ENCODE results near the gene UNC5A. TPM values are rescaled to one million over a fixed set of nuclear protein-coding genes. Genes with fewer than 3 reads are reported as not detected.

Gene UNC5A
- total RNA-seq, 1 experiment from 2014 or later: 2.9 TPM

DNA sequence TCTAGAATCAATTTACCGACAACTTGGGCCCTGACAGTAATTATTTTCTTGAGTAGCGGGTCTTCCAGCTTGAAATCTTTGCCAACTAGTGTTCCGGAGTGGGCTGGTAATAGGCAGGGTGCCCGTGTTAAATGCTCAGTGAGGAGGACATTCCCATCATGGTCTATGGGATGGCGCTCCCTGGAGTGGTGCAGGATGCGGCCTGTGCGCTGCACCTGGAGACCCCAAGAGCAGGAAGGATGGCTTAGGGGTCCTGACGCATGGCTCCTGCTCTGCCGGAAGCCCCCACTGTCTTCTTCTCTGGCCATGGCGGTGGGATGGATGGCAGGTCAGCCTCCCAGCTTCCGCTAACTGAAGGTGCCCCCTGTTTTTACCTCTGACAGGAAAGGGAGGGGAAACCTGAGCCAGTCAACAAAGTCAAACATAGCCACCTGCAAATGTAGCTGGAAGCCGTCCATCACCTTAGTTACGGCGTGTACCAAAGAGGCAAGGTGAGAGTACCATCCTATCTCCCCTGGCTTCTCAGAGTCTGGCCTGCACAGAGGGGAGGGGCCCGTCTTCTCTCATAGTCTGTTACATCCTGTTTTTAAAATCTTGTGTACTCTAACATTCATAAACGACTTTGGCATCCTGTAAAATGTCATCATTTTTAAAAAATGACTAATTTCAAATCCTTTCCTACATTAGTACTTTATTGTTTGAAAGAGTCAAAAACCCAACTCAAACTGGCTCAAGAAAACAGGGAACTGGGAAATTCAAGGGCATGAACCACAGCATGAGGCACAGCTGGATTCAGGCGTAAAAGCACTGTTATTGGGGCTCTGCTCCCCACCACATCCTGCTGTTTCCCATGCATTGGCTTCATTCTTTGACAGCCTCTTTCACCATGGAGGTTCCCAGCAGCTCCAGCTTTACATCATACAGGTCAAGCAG is 28.5 kb upstream of the UNC5A start:
- DNase-seq (ENCODE audit: low spot score): peak; percentile 54

GRCh38 chr5:176784218-176785165 is 25.9 kb upstream of the UNC5A start:
- DNase-seq (ENCODE audit: low spot score): peak; percentile 98

DNA sequence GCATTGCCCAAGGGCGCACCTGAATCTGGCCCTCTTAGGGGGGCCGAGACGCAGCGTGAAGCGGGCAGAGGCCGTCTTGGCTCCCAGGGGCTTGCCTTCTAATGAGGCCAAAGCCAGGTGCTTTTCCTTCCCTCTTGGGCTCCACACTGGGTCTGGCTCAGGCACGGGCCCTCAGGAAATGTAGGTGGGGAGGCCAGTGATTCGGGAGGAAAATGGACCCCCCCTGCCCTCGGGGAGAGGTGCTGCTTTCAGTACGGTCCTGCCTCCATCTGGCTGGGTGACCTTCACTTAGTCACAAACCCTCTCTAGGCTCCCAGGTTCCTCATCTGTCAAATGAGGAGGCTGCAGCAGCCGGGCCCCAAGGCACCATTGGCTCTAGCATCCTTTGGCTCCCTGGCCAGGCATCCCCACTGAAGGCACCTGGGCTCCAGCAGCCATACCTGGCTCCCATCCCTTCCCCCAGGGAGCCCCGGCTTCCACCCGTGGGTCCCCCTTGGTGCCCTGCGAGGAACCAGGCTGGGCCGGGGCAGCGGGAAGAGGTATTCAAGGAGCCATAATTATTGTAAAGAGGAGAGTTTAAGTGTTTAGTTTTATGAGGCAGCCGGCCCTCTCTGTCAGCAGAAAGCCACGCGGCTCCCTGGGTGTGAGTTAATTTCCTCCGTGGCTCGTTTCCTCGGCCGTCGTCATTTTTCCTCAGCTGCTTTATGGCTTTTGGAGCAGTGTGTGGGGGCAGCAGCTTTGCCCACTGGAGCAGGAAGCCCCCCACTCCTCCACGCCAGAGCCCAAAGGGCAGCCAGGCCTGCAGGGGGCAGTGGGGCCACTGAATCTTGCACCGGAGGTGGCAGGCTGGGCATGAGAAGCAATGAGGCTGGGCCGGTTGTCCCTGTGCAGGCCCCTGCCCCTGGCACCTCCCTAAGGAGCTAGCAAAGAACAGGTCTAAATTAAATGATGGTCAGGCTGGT is 24.9 kb upstream of the UNC5A start:
- DNase-seq (ENCODE audit: low spot score): no peak

DNA sequence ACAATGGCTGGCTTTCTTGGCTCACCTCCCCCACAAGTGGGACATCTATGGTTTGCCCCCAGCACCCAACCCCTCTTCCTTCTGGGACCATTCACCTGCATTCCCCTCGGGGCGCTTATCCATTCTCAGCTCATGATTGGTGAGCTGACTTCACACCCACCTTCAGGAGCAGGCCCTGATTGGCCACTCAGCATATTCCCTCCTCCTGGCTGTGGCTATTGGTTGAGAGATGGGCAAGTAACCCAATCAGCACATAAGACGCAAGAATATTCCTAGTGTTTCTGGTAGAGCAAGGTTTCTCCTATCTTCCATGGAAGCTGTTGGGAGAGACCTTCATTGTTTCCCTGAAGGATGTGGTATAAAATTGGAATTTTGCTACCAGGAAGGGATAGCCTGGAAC is 22.7 kb upstream of the UNC5A start:
- DNase-seq (ENCODE audit: low spot score): no peak

DNA sequence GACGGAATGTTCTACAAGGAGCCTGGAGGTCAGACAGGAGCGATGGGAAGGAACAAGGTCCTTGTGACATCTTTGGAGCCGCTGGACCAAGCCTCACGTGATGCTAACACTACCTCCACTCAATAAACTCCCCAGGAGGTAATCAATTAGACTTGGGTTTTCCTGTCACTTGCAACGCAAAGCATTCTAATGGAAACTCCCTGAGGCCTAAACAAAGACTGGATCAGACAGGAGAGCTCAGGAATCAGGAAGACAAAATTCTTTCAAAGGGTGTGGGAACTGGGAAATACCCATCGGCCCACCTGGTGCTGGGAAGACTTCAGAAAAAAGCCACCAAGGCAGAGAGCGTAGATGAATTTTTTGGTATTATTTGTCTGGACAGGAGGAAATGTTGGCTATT is 22.3 kb upstream of the UNC5A start:
- no peak for DNase-seq (ENCODE audit: low spot score)

DNA sequence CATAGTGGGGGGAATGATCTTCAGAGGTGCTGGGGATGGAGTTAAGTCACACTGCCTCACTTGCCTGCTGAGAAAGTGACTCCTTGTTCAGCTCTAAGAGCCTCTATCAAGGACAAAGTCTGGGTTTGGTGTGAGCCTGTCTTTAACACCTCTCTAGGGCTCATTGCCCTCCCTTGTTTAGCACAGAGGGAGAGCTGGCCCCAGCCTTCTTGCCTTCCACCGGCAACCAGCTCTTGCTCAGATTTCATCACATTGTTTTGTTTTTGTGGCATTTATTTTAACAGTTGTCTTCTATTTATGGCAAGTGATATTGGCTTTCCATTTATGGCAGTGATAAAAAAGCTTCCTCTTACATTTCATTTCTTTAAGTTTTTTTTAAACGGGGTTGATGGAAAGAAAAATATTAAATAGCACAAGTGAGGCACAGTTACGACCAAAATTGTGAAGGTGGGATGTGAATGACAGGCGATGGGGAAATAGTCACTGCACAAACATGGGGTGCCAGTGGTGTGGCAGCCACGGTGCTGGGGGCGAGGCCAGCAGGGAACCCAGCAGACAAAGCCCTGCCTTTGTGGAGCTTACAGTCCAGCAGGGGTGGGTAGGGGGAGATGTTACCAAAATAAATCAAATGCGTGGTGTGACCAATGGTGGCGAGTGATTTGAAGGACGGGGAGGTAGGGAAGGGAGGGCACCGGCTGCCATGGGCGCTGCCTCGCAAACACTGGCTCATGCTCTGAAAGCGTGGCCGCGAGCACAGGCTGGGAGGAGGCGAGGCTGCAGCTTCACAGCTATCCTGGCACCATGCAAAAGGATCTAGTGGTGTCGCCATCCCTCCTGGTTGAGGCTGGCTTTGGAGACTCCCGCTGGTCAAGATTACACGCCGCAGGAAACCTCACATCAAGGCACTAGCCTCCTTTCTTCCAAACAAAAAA is 21.2 kb upstream of the UNC5A start:
- DNase-seq (ENCODE audit: low spot score): no peak

DNA sequence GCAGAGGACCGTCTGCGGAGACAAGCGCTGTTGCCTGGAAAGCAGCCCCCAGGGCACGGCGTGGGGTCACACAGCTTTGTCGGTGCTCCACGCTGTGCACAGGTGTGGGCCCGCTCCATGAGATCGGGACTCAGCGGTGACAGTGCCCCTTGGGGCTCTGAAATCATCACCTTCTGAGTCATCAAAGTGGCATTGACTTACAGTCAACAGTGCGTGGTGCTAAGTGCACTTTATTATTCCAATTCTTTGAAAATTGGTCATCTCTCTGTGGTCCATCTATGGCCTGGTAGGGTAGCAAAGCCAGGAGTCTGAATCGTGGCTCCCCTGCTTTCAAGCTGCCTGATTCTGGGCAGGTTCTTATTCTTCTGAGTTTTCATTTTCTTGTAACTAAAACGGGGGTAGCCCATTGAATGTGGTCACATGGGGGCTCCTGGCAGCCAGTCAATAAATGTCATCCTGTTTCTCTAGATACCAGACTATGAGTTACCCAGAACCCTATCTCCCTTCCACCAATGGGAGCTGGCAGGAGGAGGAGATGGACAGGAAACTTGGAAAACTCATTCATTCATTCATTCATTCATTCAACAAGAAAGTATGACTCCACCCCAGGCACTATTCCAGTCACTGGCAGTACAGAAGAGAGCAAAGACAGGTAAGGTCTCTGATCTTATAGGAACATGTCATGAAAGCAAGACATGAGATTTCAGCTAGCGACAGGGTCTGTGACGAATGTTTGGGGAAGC is 20.3 kb upstream of the UNC5A start:
- peak; percentile 65 for DNase-seq (ENCODE audit: low spot score)

- no peak for DNase-seq (ENCODE audit: low spot score)
These were observed 19.4 kb upstream of the UNC5A start for GRCh38 chr5:176790941-176791340.

- DNase-seq (ENCODE audit: low spot score): no peak
These were observed 17.6 kb upstream of the UNC5A start for GRCh38 chr5:176792655-176793342.

DNA sequence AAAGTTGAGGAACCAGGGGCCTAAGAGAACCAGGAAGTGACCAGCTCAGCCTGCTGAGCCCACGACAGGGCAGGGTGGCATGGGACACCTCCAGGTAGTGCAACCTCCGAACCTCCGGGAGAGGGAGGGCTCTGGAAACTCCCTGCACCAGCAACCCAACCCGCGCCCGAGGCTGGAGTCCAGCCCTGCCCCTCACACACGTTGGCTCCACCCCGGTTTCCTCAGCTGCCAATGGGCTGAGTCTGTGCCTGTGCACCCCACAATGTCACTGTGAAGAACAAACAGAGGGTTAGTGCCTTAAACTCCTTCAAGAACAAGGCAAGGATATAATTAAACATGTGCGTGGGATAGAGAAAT is 17.0 kb upstream of the UNC5A start:
- no peak for DNase-seq (ENCODE audit: low spot score)

- no peak for DNase-seq (ENCODE audit: low spot score)
These were observed 16.6 kb upstream of the UNC5A start for GRCh38 chr5:176793736-176794135.

DNA sequence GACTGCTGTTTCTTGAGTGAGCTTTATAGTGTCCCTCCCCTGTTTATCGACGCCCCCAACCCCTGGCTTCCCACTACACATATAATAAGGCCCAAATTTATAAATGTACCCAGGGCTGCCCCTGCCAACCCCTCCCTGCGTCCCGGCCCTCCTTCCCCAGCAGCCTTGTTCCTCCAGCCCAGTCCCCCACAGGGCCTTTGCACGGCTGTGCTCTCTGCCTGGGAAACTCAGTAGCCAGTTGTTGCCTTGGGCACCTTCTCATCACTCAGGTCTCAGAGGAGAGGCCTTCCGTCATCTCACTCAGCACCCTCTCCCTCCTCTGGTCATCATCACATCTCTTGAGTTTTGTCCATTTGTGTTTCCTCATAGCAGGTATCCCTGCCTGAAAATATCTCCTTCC is 15.8 kb upstream of the UNC5A start:
- no peak for DNase-seq (ENCODE audit: low spot score)

GRCh38 chr5:176796411-176796810 is 13.9 kb upstream of the UNC5A start:
- DNase-seq (ENCODE audit: low spot score): peak; percentile 73

DNA sequence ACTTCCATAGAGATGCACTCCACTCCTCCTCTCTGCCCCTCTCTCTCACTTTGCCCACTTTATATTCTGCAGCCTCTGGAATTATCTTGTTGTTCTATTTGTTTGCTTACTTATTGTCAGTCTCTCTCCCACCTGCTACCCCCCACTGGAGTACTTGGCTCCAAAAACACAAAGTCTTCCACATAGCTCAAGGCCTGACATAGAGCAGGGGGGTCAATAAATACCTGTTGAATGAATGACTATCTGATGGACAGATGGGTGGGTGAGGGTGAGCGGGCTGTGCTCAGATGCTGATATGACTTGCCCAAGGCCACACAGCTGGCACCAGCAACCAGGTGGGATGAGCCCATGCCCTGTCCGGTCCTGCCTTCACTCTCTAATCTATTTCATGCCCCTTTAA is 13.4 kb upstream of the UNC5A start:
- DNase-seq (ENCODE audit: low spot score): no peak

- no peak for DNase-seq (ENCODE audit: low spot score)
These were observed 12.8 kb upstream of the UNC5A start for GRCh38 chr5:176797456-176798050.

GRCh38 chr5:176798086-176798876 is 12.1 kb upstream of the UNC5A start:
- DNase-seq (ENCODE audit: low spot score): no peak

DNA sequence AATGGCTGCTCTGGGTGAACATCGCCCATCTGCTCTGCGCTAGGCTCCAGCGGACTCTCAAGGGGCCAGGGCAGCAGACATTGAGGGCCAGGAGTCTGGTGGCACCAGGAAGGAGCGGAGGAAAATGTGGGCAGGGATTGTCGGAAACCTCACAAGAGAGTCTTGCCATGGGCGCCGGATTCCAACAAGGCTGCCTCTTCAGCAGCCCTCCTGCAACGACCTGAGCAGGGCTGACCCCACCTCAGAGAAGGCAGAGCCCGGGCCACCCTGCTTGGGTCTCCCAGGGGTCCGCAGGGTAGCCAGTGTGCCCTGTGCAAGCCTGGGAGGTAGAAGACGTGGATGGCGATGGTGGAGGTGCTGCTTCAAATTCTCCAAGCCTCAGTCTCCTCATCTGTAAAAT is 11.4 kb upstream of the UNC5A start:
- no peak for DNase-seq (ENCODE audit: low spot score)

DNA sequence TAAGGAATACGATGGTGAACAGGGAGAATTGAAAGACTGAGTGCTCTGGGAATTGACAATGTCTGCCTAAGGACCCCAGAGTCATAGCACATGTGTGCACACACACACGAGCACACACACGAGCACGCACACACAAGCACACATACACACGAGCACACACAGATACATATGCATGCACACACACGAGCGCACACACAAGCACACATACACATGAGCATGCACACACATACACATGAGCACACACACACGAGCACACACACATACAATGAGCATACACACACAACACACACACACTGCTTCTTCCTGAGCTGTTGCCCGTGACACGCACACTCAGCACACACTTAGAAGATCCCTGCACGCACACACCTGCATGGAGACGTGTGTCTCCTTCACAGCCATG is 10.9 kb upstream of the UNC5A start:
- DNase-seq (ENCODE audit: low spot score): no peak

Data from A172 (cell line).